ENCODE data around the gene TRDMT1. TPM values are rescaled to one million over a fixed set of nuclear protein-coding genes. Genes with fewer than 3 reads are reported as not detected.
A peak's percentile ranks its signal among the peaks of the same experiment; 100 is the strongest.

The TRDMT1 gene
- total and polyA plus RNA-seq, 2 experiments from 2014 or later, result 3.9 to 10.1 TPM

DNA sequence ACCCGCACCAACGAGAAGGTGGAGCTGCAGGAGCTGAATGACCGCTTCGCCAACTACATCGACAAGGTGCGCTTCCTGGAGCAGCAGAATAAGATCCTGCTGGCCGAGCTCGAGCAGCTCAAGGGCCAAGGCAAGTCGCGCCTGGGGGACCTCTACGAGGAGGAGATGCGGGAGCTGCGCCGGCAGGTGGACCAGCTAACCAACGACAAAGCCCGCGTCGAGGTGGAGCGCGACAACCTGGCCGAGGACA is 28.2 kb upstream of the TRDMT1 start:
- Histone ChIP-seq H3K27ac (peak overlapping the region; percentile 84), H3K4me1 (ENCODE audit: low read depth) (peaks cover 10% of the 10 kb centered on the region), H3K36me3 (peaks cover 29% of the 10 kb centered on the region), H3K9me3 (ENCODE audit: low read depth) (no peaks in the 10 kb centered on the region), H3K4me3 (peak overlapping the region; percentile 62), H3K27me3 (no peaks in the 10 kb centered on the region)
- TF ChIP-seq, protein P1, sequence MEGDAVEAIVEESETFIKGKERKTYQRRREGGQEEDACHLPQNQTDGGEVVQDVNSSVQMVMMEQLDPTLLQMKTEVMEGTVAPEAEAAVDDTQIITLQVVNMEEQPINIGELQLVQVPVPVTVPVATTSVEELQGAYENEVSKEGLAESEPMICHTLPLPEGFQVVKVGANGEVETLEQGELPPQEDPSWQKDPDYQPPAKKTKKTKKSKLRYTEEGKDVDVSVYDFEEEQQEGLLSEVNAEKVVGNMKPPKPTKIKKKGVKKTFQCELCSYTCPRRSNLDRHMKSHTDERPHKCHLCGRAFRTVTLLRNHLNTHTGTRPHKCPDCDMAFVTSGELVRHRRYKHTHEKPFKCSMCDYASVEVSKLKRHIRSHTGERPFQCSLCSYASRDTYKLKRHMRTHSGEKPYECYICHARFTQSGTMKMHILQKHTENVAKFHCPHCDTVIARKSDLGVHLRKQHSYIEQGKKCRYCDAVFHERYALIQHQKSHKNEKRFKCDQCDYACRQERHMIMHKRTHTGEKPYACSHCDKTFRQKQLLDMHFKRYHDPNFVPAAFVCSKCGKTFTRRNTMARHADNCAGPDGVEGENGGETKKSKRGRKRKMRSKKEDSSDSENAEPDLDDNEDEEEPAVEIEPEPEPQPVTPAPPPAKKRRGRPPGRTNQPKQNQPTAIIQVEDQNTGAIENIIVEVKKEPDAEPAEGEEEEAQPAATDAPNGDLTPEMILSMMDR (IDR thresholded peaks at IDR 0.05; ENCODE audit: low read depth, low read length), result no peak
- no peak for DNase-seq (ENCODE audit: low read depth in 1 of 2, low spot score in 1 of 2)

DNA sequence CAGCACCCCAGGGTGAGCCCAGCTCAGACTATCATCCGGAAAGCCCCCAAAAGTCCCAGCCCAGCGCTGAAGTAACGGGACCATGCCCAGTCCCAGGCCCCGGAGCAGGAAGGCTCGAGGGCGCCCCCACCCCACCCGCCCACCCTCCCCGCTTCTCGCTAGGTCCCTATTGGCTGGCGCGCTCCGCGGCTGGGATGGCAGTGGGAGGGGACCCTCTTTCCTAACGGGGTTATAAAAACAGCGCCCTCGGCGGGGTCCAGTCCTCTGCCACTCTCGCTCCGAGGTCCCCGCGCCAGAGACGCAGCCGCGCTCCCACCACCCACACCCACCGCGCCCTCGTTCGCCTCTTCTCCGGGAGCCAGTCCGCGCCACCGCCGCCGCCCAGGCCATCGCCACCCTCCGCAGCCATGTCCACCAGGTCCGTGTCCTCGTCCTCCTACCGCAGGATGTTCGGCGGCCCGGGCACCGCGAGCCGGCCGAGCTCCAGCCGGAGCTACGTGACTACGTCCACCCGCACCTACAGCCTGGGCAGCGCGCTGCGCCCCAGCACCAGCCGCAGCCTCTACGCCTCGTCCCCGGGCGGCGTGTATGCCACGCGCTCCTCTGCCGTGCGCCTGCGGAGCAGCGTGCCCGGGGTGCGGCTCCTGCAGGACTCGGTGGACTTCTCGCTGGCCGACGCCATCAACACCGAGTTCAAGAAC is 27.7 kb upstream of the TRDMT1 start:
- H3K36me3 ChIP-seq, result peaks cover 24% of the 10 kb centered on the region
- no peaks in the 10 kb centered on the region for H3K27me3 ChIP-seq
- peaks cover 10% of the 10 kb centered on the region for H3K4me1 ChIP-seq (ENCODE audit: low read depth)
- H3K4me3 ChIP-seq, result peak overlapping the region; percentile 62
- H3K27ac ChIP-seq, result peak overlapping the region; percentile 84
- TF ChIP-seq, protein P1 (IDR thresholded peaks at IDR 0.05; ENCODE audit: low read depth, low read length), result peak; percentile 3
- H3K9me3 ChIP-seq (ENCODE audit: low read depth), result no peaks in the 10 kb centered on the region
- DNase-seq (ENCODE audit: low read depth in 1 of 2, low spot score in 1 of 2), result peak; percentile 91 to 95

DNA sequence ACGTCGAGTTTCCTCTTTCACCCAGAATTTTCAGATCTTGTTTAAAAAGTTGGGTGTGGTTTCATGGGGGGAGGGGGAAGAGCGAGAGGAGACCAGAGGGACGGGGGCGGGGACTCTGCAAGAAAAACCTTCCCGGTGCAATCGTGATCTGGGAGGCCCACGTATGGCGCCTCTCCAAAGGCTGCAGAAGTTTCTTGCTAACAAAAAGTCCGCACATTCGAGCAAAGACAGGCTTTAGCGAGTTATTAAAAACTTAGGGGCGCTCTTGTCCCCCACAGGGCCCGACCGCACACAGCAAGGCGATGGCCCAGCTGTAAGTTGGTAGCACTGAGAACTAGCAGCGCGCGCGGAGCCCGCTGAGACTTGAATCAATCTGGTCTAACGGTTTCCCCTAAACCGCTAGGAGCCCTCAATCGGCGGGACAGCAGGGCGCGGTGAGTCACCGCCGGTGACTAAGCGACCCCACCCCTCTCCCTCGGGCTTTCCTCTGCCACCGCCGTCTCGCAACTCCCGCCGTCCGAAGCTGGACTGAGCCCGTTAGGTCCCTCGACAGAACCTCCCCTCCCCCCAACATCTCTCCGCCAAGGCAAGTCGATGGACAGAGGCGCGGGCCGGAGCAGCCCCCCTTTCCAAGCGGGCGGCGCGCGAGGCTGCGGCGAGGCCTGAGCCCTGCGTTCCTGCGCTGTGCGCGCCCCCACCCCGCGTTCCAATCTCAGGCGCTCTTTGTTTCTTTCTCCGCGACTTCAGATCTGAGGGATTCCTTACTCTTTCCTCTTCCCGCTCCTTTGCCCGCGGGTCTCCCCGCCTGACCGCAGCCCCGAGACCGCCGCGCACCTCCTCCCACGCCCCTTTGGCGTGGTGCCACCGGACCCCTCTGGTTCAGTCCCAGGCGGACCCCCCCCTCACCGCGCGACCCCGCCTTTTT is 26.9 kb upstream of the TRDMT1 start, which contains the start of gene VIM:
Gene VIM (plus strand): TSS at position 151 of the 925 bp plus-strand sequence. CDS start 1,182 bp downstream, outside the sequence.
- H3K27me3 ChIP-seq, result no peaks in the 10 kb centered on the region
- TF ChIP-seq, protein P1 (IDR thresholded peaks at IDR 0.05; ENCODE audit: low read depth, low read length), result peak; percentile 16
- H3K36me3 ChIP-seq, result peaks cover 16% of the 10 kb centered on the region
- H3K4me1 ChIP-seq (ENCODE audit: low read depth), result peaks cover 10% of the 10 kb centered on the region
- peak within 1 kb of the TSS; percentile 62 for H3K4me3 ChIP-seq
- peak; percentile 86 to 96 for DNase-seq (ENCODE audit: low read depth in 1 of 2, low spot score in 1 of 2)
- H3K27ac ChIP-seq, result peak within 1 kb of the TSS; percentile 84
- H3K9me3 ChIP-seq (ENCODE audit: low read depth), result no peaks in the 10 kb centered on the region

DNA sequence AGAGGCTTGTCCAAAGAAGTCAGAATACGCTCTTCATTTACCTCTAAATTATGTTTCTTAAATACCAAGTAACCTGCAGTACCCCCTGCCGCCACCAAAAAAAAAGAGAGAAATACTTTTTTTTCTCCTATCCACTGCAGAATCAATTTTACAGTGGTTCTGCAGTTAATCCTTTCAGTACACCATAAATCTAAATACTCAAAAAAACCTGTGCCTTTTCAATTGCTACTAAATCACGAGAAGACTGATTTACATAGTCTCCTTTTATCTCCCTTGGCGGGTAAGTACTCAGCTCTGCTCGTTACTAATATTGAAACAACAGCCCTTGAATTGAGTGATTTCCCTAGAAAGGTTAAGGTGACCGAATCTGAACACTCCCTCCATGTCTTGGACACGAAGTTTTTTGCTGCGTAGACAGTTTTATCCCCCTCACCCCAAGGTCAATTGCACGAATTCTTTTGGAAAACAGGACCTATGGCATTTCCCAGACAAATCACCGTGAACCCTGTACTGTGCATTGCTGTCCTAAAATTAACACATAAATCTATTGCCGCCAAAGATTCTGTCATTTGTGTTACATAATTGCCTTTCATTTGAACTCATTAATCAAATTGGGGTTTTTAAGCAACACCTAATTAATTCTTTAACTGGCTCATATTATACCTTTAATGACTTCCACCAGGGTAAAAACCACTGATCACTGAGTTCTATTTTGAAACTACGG is 26.1 kb upstream of the TRDMT1 start:
- H3K4me3 ChIP-seq, result peak overlapping the region; percentile 62
- H3K27me3 ChIP-seq, result no peaks in the 10 kb centered on the region
- no peaks in the 10 kb centered on the region for H3K9me3 ChIP-seq (ENCODE audit: low read depth)
- H3K36me3 ChIP-seq, result peaks cover 8% of the 10 kb centered on the region
- DNase-seq (ENCODE audit: low read depth in 1 of 2, low spot score in 1 of 2), result peak in 1 of 2 donors; percentile 13
- peak overlapping the region; percentile 84 for H3K27ac ChIP-seq
- TF ChIP-seq, protein P1 (IDR thresholded peaks at IDR 0.05; ENCODE audit: low read depth, low read length), result peak; percentile 45
- H3K4me1 ChIP-seq (ENCODE audit: low read depth), result peaks cover 10% of the 10 kb centered on the region

DNA sequence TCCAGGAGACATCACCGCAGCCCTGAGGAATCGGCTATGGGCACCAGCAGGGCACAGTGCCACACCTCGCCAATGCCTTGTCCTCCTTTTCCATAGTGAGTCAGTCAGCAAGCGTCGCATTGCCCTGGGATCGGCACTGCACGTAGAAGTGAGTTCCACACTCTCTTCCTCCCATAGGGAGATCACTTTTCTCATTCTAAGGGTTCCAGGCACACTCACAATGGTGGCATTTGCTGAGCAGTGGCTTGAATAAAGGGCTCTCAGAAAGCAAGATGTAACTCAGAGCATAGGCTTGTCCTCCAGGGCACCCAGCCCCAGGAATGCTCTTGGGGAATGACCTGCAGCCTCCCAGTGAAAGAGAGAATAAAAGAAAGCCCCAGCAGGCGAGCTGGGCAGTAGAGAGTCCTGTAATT is 25.4 kb upstream of the TRDMT1 start:
- H3K27ac ChIP-seq, result no peak overlapping the region
- H3K9me3 ChIP-seq (ENCODE audit: low read depth), result no peaks in the 10 kb centered on the region
- no peak for DNase-seq (ENCODE audit: low read depth in 1 of 2, low spot score in 1 of 2)
- TF ChIP-seq, protein P1 (IDR thresholded peaks at IDR 0.05; ENCODE audit: low read depth, low read length), result no peak
- H3K27me3 ChIP-seq, result no peaks in the 10 kb centered on the region
- H3K36me3 ChIP-seq, result peaks cover 3% of the 10 kb centered on the region
- peaks cover 10% of the 10 kb centered on the region for H3K4me1 ChIP-seq (ENCODE audit: low read depth)
- H3K4me3 ChIP-seq, result no peak overlapping the region
